HAP-1 (cell line): ENCODE results near the gene TK1.

ENCODE experiments used
- DNase-seq, 2 experiments: peaks; one replicate each; pipeline ENCODE4 v3.0.0-alpha.2; 2016 to 2020; ENCODE audit warnings: low spot score in 2 of 2
- H3K27me3 ChIP-seq: fragments of 250-450 bp; sonication (Bioruptor Pico); 2 replicates; pipeline ENCODE4 v1.5.1; 2020; ENCODE audit warnings: low read depth, mild to moderate bottlenecking, moderate library complexity
- H3K36me3 ChIP-seq: fragments of 250-450 bp; sonication (Bioruptor Pico); replicated peaks from 2 replicates; pipeline ENCODE4 v1.5.1; 2020; ENCODE audit warnings: mild to moderate bottlenecking
- H3K4me1 ChIP-seq: fragments of 250-450 bp; sonication (Bioruptor Pico); 2 replicates; pipeline ENCODE4 v1.5.1; 2020; ENCODE audit warnings: mild to moderate bottlenecking
- H3K4me3 ChIP-seq: fragments of 250-450 bp; sonication (Bioruptor Pico); 2 replicates; pipeline ENCODE4 v1.5.1; 2020; ENCODE audit warnings: mild to moderate bottlenecking, moderate library complexity
- H3K9me3 ChIP-seq: fragments of 250-450 bp; sonication (Bioruptor Pico); 2 replicates; pipeline ENCODE4 v1.5.1; 2020; ENCODE audit warnings: mild to moderate bottlenecking, moderate library complexity
- in situ Hi-C: fragments of 300-500 bp; cut with MboI; formaldehyde crosslinking; loops from 3 replicates; pipeline ENCODE4 v1.14.3; 2020; ENCODE audit warnings: low sequenced_read_pairs, inconsistent platforms, mixed read lengths

The TK1 gene

GRCh38 chr17:78206298-78206697 is 19.4 kb upstream of the TK1 start:
- Histone ChIP-seq H3K9me3 (no peaks in the 10 kb centered on the region), H3K4me1 (no peaks in the 10 kb centered on the region), H3K36me3 (no peaks in the 10 kb centered on the region), H3K4me3 (no peak overlapping the region), H3K27me3 (no peaks in the 10 kb centered on the region)
- in situ Hi-C loops: no loop called here
- DNase-seq: no peak

- Histone ChIP-seq H3K36me3 (no peaks in the 10 kb centered on the region), H3K9me3 (no peaks in the 10 kb centered on the region), H3K4me3 (no peak overlapping the region), H3K27me3 (no peaks in the 10 kb centered on the region), H3K4me1 (no peaks in the 10 kb centered on the region)
- in situ Hi-C loops: no loop called here
- no peak for DNase-seq
These were observed 18.4 kb upstream of the TK1 start for GRCh38 chr17:78205124-78205775.

- DNase-seq: no peak
- Histone ChIP-seq H3K36me3 (no peaks in the 10 kb centered on the region), H3K4me3 (no peak overlapping the region), H3K27me3 (no peaks in the 10 kb centered on the region), H3K4me1 (no peaks in the 10 kb centered on the region), H3K9me3 (no peaks in the 10 kb centered on the region)
- in situ Hi-C loops: no loop called here
These were observed 17.7 kb upstream of the TK1 start for GRCh38 chr17:78204387-78205123.

- H3K9me3 ChIP-seq: no peaks in the 10 kb centered on the region
- H3K4me1 ChIP-seq: no peaks in the 10 kb centered on the region
- H3K27me3 ChIP-seq: no peaks in the 10 kb centered on the region
- no peak overlapping the region for H3K4me3 ChIP-seq
- in situ Hi-C loops: no loop called here
- H3K36me3 ChIP-seq: 0 out of 2 replicates have a peak, but pooled peaks cover 1% of the 10 kb centered on the region
- DNase-seq: no peak
These were observed 15.8 kb upstream of the TK1 start for GRCh38 chr17:78202666-78203065.

- in situ Hi-C loops: no loop called here
- H3K9me3 ChIP-seq: no peaks in the 10 kb centered on the region
- H3K4me1 ChIP-seq: no peaks in the 10 kb centered on the region
- H3K36me3 ChIP-seq: peaks cover 12% of the 10 kb centered on the region
- H3K27me3 ChIP-seq: no peaks in the 10 kb centered on the region
- DNase-seq: no peak
- H3K4me3 ChIP-seq: no peak overlapping the region
These were observed 13.6 kb upstream of the TK1 start for GRCh38 chr17:78200451-78200850.

- in situ Hi-C loops: no loop called here
These were observed 10.4 kb upstream of the TK1 start for GRCh38 chr17:78197147-78197832.

GRCh38 chr17:78196716-78197115 is 9.9 kb upstream of the TK1 start:
- H3K4me1 ChIP-seq: peaks cover 11% of the 10 kb centered on the region
- H3K4me3 ChIP-seq: no peak overlapping the region
- H3K27me3 ChIP-seq: no peaks in the 10 kb centered on the region
- H3K9me3 ChIP-seq: no peaks in the 10 kb centered on the region
- no peak for DNase-seq
- H3K36me3 ChIP-seq: peaks cover 22% of the 10 kb centered on the region
- in situ Hi-C loops: no loop called here

More at GRCh38 chr17:78197147-78197832, 10.4 kb upstream of the TK1 start:
- DNase-seq: no peak
- Histone ChIP-seq H3K4me1 (peaks cover 11% of the 10 kb centered on the region), H3K4me3 (no peak overlapping the region), H3K36me3 (peaks cover 22% of the 10 kb centered on the region), H3K9me3 (no peaks in the 10 kb centered on the region), H3K27me3 (no peaks in the 10 kb centered on the region)

GRCh38 chr17:78185981-78186691 is 716 bp downstream of the TK1 start:
- peaks cover 46% of the 10 kb centered on the region for H3K36me3 ChIP-seq
- H3K4me1 ChIP-seq: peaks cover 12% of the 10 kb centered on the region
- DNase-seq: peak; percentile 32 to 72
- H3K4me3 ChIP-seq: peak overlapping the region; percentile 87
- no peaks in the 10 kb centered on the region for H3K9me3 ChIP-seq
- in situ Hi-C loops: no loop called here
- no peaks in the 10 kb centered on the region for H3K27me3 ChIP-seq

- in situ Hi-C loops: no loop called here
- no peak overlapping the region for H3K4me3 ChIP-seq
- no peaks in the 10 kb centered on the region for H3K9me3 ChIP-seq
- H3K4me1 ChIP-seq: peaks cover 12% of the 10 kb centered on the region
- no peak for DNase-seq
- peaks cover 52% of the 10 kb centered on the region for H3K36me3 ChIP-seq
- H3K27me3 ChIP-seq: no peaks in the 10 kb centered on the region
These were observed 2.0 kb downstream of the TK1 start for GRCh38 chr17:78184868-78185267.

- Histone ChIP-seq H3K36me3 (peaks cover 57% of the 10 kb centered on the region), H3K9me3 (no peaks in the 10 kb centered on the region), H3K27me3 (no peaks in the 10 kb centered on the region), H3K4me1 (peaks cover 12% of the 10 kb centered on the region), H3K4me3 (no peak overlapping the region)
- no peak for DNase-seq
- in situ Hi-C loops: no loop called here
These were observed 2.5 kb downstream of the TK1 start for GRCh38 chr17:78184351-78184750.

- peaks cover 12% of the 10 kb centered on the region for H3K4me1 ChIP-seq
- DNase-seq: no peak
- no peak overlapping the region for H3K4me3 ChIP-seq
- no peaks in the 10 kb centered on the region for H3K27me3 ChIP-seq
- no peaks in the 10 kb centered on the region for H3K9me3 ChIP-seq
- in situ Hi-C loops: no loop called here
- H3K36me3 ChIP-seq: peaks cover 61% of the 10 kb centered on the region
These were observed 2.9 kb downstream of the TK1 start for GRCh38 chr17:78183916-78184315.

GRCh38 chr17:78182504-78182903 is 4.3 kb downstream of the TK1 start:
- Histone ChIP-seq H3K4me3 (no peak overlapping the region), H3K27me3 (no peaks in the 10 kb centered on the region), H3K36me3 (peaks cover 75% of the 10 kb centered on the region), H3K4me1 (peaks cover 12% of the 10 kb centered on the region), H3K9me3 (no peaks in the 10 kb centered on the region)
- no peak for DNase-seq
- in situ Hi-C loops: no loop called here

- in situ Hi-C loops: no loop called here
- Histone ChIP-seq H3K36me3 (peaks cover 89% of the 10 kb centered on the region), H3K4me3 (no peak overlapping the region), H3K27me3 (no peaks in the 10 kb centered on the region), H3K9me3 (no peaks in the 10 kb centered on the region), H3K4me1 (peaks cover 10% of the 10 kb centered on the region)
- no peak for DNase-seq
These were observed 6.3 kb downstream of the TK1 start for GRCh38 chr17:78180508-78180907.
